Activated CD4-positive, alpha-beta T cell treated with anti-CD3 and anti-CD28 coated beads, Interleukin-2, amount 50 U/mL, for 48 hours (primary cell): Measurements from ENCODE around the gene MRPL49.

Experiments
- DNase-seq, 2 experiments: peaks; one replicate each; pipeline ENCODE4 v3.0.0-alpha.2; 2020

The MRPL49 gene

DNA sequence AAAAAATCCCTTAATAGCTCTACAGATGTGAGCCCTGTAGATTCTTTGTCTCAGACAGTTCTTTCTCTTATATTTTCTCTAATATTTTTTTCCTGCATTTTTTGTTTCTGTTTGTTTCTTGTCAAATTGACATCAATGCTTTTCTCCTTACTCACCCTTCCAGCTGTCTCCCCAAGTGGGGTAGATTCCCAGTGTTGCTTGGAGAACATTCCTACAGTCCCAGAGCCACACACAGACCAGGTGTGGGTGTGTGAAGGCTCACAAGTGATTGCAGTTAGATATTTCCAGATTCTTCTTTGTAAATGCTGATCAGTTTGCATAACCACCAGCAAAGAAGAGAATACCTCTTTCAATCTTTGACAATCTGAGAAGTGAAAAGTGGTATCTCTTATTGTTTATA lies 18.6 kb upstream of the MRPL49 start:
- no peak for DNase-seq

- no peak for DNase-seq
Measured at GRCh38 chr11:65104628-65105027, 17.5 kb upstream of the MRPL49 start.

- DNase-seq = no peak
Measured at GRCh38 chr11:65107078-65107477, 15.0 kb upstream of the MRPL49 start.

DNA sequence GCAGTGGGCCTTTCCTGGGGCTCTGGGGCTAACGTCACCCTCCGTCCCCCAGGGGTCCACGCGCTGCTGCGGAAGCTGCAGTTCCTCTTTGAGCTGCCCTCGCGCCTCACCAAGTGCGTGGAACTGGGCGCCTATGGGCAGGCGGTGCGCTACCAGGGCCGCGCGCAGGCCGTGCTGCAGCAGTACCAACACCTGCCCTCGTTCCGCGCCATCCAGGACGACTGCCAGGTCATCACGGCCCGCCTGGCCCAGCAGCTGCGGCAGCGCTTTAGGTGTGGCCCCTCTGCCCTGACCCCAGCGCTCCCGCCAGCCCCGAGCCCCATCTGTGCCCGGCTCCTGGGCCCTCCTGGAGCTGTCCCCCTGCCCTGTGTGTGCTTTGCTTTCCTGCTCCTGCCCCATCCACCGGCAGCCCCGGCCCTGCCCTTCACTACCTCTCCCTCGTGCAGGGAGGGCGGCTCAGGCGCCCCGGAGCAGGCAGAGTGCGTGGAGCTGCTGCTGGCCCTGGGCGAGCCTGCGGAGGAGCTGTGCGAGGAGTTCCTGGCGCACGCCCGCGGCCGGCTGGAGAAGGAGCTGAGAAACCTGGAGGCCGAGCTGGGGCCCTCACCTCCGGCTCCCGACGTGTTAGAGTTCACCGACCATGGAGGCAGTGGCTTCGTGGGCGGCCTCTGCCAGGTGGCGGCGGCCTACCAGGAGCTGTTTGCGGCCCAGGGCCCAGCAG lies 14.2 kb upstream of the MRPL49 start:
- no peak for DNase-seq

DNA sequence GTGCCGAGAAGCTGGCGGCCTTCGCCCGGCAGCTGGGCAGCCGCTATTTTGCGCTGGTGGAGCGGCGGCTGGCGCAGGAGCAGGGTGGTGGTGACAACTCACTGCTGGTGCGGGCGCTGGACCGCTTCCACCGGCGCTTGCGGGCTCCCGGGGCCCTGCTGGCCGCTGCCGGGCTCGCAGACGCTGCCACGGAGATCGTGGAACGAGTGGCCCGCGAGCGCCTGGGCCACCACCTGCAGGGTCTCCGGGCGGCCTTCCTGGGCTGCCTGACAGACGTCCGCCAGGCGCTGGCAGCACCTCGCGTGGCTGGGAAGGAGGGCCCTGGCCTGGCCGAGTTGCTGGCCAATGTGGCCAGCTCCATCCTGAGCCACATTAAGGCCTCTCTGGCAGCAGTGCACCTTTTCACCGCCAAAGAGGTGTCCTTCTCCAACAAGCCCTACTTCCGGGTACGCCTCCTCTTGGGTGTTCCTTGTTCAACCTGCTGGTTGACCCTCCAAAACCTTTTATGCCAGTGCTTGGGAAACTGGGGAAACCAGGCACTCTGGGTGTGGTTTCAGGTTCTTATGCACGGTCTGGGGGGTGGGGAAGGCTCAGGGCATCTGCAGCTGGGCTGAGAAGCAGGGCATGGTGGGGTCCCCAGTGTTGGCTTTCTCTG lies 13.5 kb upstream of the MRPL49 start:
- DNase-seq = no peak

DNA sequence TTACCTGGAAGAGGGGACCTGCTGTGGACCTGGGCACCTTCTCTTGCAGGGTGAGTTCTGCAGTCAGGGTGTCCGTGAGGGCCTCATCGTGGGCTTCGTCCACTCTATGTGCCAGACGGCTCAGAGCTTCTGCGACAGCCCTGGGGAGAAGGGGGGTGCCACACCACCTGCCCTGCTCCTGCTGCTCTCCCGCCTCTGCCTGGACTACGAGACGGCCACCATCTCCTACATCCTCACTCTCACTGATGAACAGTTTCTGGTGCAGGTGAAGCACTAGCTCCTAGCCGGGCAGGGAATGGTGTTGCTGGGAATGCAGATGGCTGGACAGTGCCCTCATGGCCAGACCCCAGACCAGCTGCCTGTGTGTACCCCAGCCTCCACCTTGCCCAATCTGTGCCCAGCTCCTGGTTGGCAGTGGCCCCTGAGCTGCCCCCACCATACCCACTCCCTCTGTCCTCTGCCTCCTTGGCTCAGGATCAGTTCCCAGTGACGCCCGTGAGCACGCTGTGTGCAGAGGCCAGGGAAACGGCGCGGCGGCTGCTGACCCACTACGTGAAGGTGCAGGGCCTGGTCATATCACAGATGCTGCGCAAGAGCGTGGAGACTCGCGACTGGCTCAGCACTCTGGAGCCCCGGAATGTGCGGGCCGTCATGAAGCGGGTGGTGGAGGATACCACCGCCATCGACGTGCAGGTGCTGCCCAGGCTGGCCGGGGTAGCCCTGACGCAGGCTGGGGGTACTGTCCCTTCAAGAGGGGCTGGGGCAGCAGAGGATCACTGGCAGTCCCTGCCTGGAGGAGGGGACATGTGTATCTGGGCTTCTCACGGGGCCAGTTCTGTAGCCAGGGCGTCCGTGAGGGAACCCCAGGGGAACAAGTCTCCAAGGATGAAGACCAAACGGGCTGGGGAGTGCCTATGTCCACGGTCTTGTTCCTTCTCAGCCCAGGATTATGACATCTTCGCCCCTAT lies 12.6 kb upstream of the MRPL49 start:
- DNase-seq = no peak

GRCh38 chr11:65110354-65110861 lies 11.7 kb upstream of the MRPL49 start:
- DNase-seq = peak; percentile 99

- DNase-seq = no peak
Measured at GRCh38 chr11:65111159-65111743, 10.9 kb upstream of the MRPL49 start.

GRCh38 chr11:65111744-65112545 lies 10.2 kb upstream of the MRPL49 start, which contains the start of gene TM7SF2:
TSS of gene TM7SF2 (plus strand) at chr11:65111872. CDS start at chr11:65112016, 144 bp downstream.
- DNase-seq = peak; percentile 96 to 97

DNA sequence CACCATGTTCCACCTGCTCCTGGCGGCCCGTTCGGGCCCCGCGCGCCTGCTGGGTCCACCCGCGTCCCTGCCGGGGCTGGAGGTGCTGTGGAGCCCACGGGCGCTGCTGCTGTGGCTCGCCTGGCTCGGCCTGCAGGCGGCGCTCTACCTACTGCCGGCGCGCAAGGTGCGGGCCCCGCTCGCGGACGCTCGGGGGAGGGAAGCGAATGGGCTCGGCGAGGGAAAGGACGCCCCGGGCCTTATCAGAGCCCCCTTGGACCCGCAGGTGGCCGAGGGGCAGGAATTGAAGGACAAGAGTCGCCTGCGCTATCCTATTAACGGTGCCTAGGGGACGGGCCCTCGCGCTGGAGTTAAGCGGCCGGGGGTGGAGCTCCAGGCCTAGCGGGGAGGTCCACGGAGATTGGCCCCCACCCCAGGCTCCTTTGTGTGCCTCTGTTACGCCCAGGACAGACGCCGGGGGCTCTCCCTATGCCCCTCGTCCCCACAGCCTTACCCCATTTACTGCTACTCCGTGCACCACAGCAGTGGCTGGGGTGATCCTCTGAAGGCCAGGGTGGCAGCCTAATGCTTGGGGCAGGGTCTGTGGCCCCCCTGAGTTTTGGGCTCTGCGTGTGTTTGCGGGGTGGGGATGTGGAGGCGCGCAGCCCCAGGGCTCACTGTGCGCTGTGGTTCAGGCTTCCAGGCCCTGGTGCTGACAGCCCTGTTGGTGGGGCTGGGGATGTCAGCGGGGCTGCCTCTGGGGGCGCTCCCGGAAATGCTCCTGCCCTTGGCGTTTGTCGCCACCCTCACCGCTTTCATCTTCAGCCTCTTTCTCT lies 9.4 kb upstream of the MRPL49 start:
- peak; percentile 76 to 80 for DNase-seq

GRCh38 chr11:65113361-65113756 lies 8.8 kb upstream of the MRPL49 start:
- no peak for DNase-seq

- DNase-seq = no peak
Measured at GRCh38 chr11:65113839-65114238, 8.3 kb upstream of the MRPL49 start.

DNA sequence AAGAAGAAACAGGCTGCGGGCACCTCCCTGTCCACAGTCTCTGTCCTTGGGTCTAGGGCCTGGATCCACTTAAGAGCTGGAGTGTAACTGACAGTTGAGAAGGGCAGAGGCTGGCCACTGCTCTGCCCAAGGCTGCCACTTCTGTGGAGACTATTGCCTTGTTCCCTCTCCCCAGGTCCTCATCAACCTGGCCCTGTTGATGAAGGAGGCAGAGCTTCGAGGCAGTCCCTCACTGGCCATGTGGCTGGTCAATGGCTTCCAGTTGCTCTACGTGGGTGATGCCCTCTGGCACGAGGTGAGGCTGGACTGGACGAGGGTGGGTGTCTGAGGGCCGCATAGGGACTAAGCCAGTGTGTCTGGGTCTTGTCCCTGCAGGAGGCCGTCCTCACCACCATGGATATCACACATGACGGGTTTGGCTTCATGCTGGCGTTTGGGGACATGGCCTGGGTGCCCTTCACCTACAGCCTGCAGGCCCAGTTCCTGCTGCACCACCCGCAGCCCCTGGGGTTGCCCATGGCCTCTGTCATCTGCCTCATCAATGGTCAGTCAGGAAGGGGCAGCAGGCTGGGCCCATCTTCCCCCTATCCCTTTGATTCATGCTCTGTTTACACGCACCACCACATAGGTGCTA lies 7.5 kb upstream of the MRPL49 start:
- no peak for DNase-seq

DNA sequence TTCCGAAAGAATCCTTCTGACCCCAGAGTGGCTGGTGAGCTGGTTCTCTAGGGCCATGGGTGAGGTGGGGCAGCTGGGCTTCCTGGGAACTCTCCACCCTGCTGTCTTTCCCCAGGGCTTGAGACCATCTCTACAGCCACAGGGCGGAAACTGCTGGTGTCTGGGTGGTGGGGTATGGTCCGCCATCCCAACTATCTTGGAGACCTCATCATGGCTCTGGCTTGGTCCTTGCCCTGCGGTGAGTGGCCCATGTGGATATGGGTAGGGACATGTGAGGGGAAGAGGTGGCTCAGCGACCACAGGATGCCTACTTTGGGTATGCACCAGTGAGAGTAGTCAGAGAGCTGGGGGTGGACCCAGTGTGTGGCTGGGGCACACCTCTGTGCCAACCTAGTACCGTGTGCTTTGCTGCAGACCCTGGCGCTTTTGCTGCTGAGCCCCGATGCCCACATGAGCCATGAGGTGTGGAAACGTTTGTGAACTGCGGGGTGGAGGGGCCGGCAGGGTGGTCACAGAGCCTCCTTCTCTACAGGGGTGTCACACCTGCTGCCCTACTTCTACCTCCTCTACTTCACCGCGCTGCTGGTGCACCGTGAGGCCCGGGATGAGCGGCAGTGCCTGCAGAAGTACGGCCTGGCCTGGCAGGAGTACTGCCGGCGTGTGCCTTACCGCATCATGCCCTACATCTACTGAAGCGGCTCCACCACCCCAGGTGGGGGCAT lies 6.6 kb upstream of the MRPL49 start:
- no peak for DNase-seq

DNA sequence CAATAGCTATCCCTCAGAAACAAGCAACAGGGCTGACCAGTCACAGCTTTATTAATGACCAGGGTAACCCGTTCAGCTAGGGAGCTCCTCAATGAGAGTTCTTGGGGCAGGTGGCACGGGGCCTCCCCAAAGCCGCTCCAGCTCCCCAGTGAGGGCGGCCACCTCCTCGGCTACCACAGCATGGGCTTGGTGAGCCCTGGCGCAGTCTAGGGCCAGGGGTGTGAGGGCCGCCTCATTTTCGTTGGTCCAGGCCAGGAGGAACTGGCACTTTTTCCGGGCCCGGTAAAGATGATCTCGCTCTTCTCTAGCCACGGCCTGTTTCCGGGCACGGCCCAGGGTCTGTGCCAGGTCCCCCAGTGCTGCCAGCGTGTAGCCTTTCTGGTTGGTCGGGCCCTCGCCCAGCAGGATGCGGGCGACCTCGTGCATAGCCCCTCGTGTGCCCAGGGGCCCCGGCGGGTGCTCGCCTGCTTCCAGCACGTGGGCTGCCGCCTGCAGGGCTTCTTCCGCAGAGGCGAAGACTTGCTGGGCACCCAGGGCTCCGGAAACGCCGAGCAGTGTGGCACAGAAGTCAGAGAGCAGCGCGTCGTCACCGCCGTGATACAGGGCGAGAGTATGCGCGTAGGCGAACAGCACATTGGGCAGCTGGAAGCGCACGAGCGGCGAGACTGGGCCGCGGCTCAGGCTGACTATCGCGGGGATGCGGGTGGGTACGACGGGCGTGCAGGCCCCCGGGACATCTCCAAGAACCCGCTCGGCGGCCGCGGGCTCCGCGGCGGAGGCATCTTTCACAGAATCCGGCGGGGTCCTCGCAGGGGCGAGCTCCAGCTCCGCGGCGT lies 5.5 kb upstream of the MRPL49 start:
- DNase-seq = peak; percentile 62 to 70

- peak; percentile 100 for DNase-seq
Measured at GRCh38 chr11:65117206-65118096, 4.7 kb upstream of the MRPL49 start, which contains the start of gene ZNHIT2. TSS of gene ZNHIT2 (minus strand) at chr11:65117701. CDS start at chr11:65117653, 48 bp downstream.

GRCh38 chr11:65118097-65118837 lies 3.9 kb upstream of the MRPL49 start:
- no peak for DNase-seq
